Brain pericyte (primary cell): Measurements from ENCODE around the gene MLH3.
"Not testable (repeated sequence)": the region's sequence is repeated elsewhere in the genome, so short reads cannot be mapped to it uniquely, and the experiment has no call there.

Experiments used
- DNase-seq: peaks from one replicate; pipeline ENCODE4 v3.0.0-alpha.2; 2012; ENCODE audit warnings: low read depth, low spot score

The MLH3 gene

GRCh38 chr14:75050852-75051555 is at the start of gene MLH3:
TSS of gene MLH3 (minus strand) at chr14:75051467. CDS start at chr14:75049655, 1,812 bp downstream.
- peak; percentile 50 for DNase-seq

- DNase-seq, result no peak
Measured at GRCh38 chr14:75098682-75099081, 47.4 kb upstream of the MLH3 start.

- no peak for DNase-seq
Measured at GRCh38 chr14:75098212-75098611, 46.9 kb upstream of the MLH3 start.

DNA sequence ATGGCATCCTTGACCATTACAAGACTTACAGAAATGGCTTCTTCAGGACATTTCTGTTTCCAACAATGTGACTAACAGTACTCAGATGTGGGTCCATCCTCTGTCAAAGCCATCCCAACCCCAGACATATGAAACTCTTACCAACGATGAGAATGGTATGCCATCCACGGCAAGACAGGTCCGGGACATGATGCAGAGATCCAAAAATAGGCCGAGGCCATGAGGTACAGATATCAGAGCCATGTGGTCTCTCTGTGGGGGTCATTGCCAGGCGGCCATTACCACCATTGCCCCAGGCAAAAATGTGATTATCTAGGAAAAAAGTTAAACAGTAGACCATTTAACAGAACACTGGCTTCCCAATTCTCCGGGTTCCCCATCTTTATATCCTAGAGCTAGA is 45.7 kb upstream of the MLH3 start:
- DNase-seq, result no peak

DNA sequence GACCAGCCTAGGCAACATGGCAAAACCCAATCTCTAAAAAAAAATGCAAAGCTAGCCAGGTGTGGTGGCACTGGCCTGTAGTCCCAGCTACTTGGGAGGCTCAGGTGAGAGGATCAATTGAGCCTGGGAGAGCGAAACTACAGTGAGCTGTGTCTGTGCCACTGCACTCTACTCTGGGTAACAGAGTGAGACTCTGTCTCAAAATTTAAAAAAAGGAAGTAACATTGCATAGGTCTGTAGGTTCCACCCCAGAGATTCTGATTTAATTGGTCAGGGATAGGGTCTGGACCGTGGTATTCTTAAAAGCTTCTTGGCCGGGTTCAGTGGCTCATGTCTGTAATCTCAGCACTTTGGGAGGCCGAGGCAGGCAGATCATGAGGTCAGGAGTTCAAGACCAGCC is 44.4 kb upstream of the MLH3 start:
- DNase-seq, result no peak

DNA sequence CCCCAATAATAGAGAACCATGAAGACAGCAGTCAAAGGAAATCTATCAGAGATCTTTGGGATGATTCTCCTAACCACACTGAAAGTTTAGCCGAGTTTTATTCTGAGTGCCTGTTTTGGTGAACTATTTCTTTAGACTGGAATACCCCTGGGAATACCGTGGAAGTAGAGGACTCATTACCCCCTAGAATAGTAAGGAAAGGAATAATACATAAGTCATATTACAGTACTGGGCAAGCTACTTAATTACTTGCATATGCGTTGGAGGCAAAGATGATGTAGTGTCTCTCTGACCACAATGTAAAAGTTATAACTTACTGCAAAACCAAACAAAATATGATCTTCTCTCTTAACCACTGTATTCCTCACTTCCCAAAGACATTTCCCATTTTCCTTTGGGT is 43.6 kb upstream of the MLH3 start:
- DNase-seq, result no peak

GRCh38 chr14:75092698-75093097 is 41.4 kb upstream of the MLH3 start:
- DNase-seq, result no peak

DNA sequence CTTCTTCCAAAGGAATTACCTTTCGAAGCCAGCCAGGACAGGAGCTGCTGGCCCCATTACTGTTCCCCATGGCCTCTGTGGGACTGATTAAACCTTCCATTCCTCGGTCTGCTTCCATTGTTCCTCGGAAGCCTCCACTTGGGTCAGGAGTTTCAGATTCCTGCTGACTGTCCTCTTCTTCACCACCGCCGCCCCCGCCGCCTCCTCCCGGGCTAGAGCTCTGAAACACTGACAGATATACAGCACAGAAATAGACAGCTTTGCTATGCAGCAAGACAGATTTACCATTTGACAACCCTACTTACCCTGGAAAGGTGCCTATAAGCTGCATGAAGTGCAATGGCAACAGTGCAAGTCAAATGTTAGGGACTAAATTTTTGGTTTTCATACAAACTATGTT is 40.0 kb upstream of the MLH3 start:
- no peak for DNase-seq

DNA sequence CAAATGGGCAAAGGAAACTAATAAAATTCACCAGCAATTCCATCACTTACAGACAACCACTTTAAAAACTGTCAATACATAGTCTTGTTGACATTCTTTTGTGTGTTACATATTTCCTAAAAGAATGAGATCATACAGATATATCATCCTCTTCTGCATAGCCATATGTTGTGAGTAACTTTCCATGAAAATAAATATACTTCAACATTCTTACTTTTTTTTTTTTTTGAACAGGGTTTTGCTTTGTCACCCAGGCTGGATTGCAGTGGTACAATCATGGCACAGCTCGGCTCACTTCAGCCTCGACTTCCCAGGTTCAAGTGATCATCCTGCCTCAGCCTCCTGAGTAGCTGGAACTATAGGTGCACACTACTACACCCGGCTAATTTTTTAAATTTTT is 39.1 kb upstream of the MLH3 start:
- DNase-seq, result no peak

GRCh38 chr14:75088566-75089373 is 37.5 kb upstream of the MLH3 start:
- no peak for DNase-seq

GRCh38 chr14:75088153-75088552 is 36.9 kb upstream of the MLH3 start:
- no peak for DNase-seq

GRCh38 chr14:75084513-75084912 is 33.2 kb upstream of the MLH3 start:
- no peak for DNase-seq

GRCh38 chr14:75083271-75083670 is 32.0 kb upstream of the MLH3 start:
- no peak for DNase-seq

- DNase-seq, result no peak
Measured at GRCh38 chr14:75081660-75082229, 30.5 kb upstream of the MLH3 start.

GRCh38 chr14:75079521-75079920 is 28.3 kb upstream of the MLH3 start:
- no peak for DNase-seq

GRCh38 chr14:75077794-75078193 is 26.5 kb upstream of the MLH3 start:
- no peak for DNase-seq

GRCh38 chr14:75070383-75070782 is 19.1 kb upstream of the MLH3 start:
- DNase-seq, result no peak

GRCh38 chr14:75069811-75070145 is 18.5 kb upstream of the MLH3 start:
- no peak for DNase-seq

DNA sequence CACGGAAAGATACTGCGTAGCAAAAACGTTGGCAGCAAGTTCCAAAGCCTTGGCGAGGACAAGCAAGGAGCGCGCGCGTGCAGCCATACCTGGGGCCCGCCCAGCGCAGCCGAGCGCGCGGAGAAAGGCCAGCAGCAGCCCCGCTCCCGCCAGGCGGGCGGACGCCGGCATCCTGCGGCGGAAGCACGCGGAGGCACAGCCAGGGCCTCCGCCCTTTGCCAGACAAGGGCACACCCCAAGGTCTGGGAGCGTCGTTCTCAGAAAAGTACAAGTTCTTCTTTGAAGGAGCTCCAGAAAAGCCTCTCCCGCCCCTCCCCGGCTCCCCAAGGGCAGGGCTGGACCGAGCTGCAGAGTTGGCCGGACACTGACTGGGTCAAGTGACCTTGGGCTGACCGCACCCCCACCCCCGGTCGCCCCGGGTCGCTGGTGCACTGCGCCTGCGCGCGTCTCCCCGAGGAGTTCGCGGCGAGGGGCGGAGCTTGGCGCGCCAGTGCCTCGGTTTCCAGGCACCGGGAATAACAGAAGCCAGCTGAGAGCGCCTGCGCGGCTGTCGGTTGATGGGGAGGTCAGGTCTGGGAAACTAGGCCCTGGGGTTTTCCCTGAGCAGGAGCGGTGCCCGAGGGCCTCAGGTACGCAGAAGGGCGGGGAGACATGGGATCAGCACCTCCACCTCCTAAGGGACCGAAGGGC is 18.0 kb upstream of the MLH3 start, which contains the start of gene ZC2HC1C:
Gene ZC2HC1C (plus strand): TSS at position 521 of the 690 bp plus-strand sequence. CDS start 933 bp downstream, outside the sequence.
- peak; percentile 36 for DNase-seq

GRCh38 chr14:75068294-75069120 is 17.2 kb upstream of the MLH3 start:
- peak; percentile 16 for DNase-seq

GRCh38 chr14:75067765-75068164 is 16.5 kb upstream of the MLH3 start:
- DNase-seq, result not testable (repeated sequence)
